ENCODE data around the gene AZIN2. TPM values are rescaled to one million over a fixed set of nuclear protein-coding genes. Genes with fewer than 3 reads are reported as not detected.
"Not testable (repeated sequence)": the region's sequence is repeated elsewhere in the genome, so short reads cannot be mapped to it uniquely, and the experiment has no call there.

Gene AZIN2
- total and polyA plus RNA-seq, 10 of the 15 experiments (the other 5 are each of a cell fraction or from before 2014, with no cell fraction given): 0.02 to 0.85 (median 0.23) TPM

- TF ChIP-seq ZNF207 (IDR thresholded peaks at IDR 0.05; ENCODE audit: borderline replicate concordance) (no peak), NFYB (IDR thresholded peaks at IDR 0.05; ENCODE audit: insufficient read depth, low read depth, low read length) (no peak), ESRRA (IDR thresholded peaks at IDR 0.05; ENCODE audit: low read length) (no peak), ZBTB33 (IDR thresholded peaks at IDR 0.05) (no peak)
Measured at GRCh38 chr1:33133478-33134105, 52.6 kb downstream of the AZIN2 start (continued).

- H3K79me2 ChIP-seq (ENCODE audit: control insufficient read depth, insufficient read depth, low read length); ATAC-seq; H3K36me3 ChIP-seq (ENCODE audit: control insufficient read depth in 2 of 2, insufficient read depth in 2 of 2, low read length in 1 of 2); H3K4me3 ChIP-seq; H4K20me1 ChIP-seq (ENCODE audit: control insufficient read depth, insufficient read depth); H3K4me2 ChIP-seq (ENCODE audit: control insufficient read depth, insufficient read depth); H2AFZ ChIP-seq (ENCODE audit: control insufficient read depth, low read depth, low read length); H3K9ac ChIP-seq (ENCODE audit: control insufficient read depth, insufficient read depth, low read length); H3K9me3 ChIP-seq (replicated peaks; ENCODE audit: control insufficient read depth, insufficient read depth, low read length); H3K4me1 ChIP-seq (ENCODE audit: control insufficient read depth, insufficient read depth, low read length); H3K27me3 ChIP-seq (replicated peaks in 1 of 2; ENCODE audit: control insufficient read depth in 2 of 2, insufficient read depth in 2 of 2, low read length in 1 of 2); DNase-seq (ENCODE audit: low read depth, low spot score); FAIRE-seq; in situ Hi-C loops (cut with MboI); BruUV-seq (replicated peaks); H3K27ac ChIP-seq (ENCODE audit: control insufficient read depth, insufficient read depth): not testable (repeated sequence)
- SMC1A ChIA-PET (ENCODE audit: uncharacterized antibody, unreplicated experiment): interaction anchor here (1.1 to 2.3 kb wide), 3 partner anchors 9 to 159 kb away, joined by 3 to 9 read pairs (median 3); no protein-coding TSS in a partner anchor
- POLR2A ChIA-PET: interaction anchor here (0.7 kb wide), 1 partner anchor 11 kb away, joined by 3 read pairs; no protein-coding TSS in a partner anchor
- CTCF ChIA-PET: interaction anchor here (0.7 to 6.8 kb wide), 4 partner anchors 8 to 335 kb away, joined by 3 to 53 read pairs (median 34); no protein-coding TSS in a partner anchor
- intact Hi-C loops (cut with micrococcal nuclease; ENCODE audit: unreplicated experiment): loop anchor here (5.0 kb wide), 1 partner anchor 161 kb away; no protein-coding TSS in a partner anchor
- 94% methylated on average over 1 of the region's 1 CpG for whole genome bisulfite sequencing (ENCODE audit: insufficient coverage, insufficient replicate concordance, low lambda C conversion rate, missing lambda C conversion rate)
- RAD21 ChIA-PET (ENCODE audit: unreplicated experiment): interaction anchor here (0.8 kb wide), 1 partner anchor 9 kb away, joined by 3 read pairs; no protein-coding TSS in a partner anchor
Measured at GRCh38 chr1:33136041-33136440, 55.1 kb downstream of the AZIN2 start.
